K562 (cell line): Measurements from ENCODE around the gene PCSK6. TPM values are rescaled to one million over a fixed set of nuclear protein-coding genes. Genes with fewer than 3 reads are reported as not detected.

Experiments used
- ATAC-seq: fragments of 200-7000 bp; cut with Tn5 transposase; 3 replicates; pipeline ENCODE4 v1.9.1; 2020; ENCODE audit warnings: moderate library complexity
- BruUV-seq: library from RNA; stranded (reverse); fragments of 400-500 nt; replicated peaks from 2 replicates; lab custom pipeline; 2021; lab: Mats Ljungman, UMichigan
- CTCF ChIA-PET: fragments of 300-600 bp; formaldehyde crosslinking; extraction: SDS; loops from one replicate; lab custom pipeline; 2021; ENCODE audit warnings: low intra/inter-chr PET ratio; lab: Yijun Ruan, JAX
- POLR2A ChIA-PET: fragments of 300-600, 350-650 bp; sonication (Branson Sonifier 250); formaldehyde crosslinking; extraction: SDS; loops from one replicate; lab custom pipeline; 2021; ENCODE audit warnings: antibody characterized with exemption, inconsistent platforms; lab: Yijun Ruan, JAX
- DNase-seq, 4 experiments: peaks; one replicate each; pipeline versions ENCODE4 v3.0.0 to v3.0.0-alpha.2; 2011 to 2018; ENCODE audit warnings: low spot score in 3 of 4, mixed read lengths in 3 of 4; ENCODE audit errors: extremely low read depth in 1 of 4
- FAIRE-seq: peaks from 2 replicates; lab custom pipeline; 2011; peaks lifted over from hg19 to GRCh38; lab: Jason Lieb, UNC
- H2AFZ ChIP-seq: 2 replicates; pipeline ENCODE4 v1.6.0; 2011; ENCODE audit warnings: low read depth, low read length, control low read depth, inconsistent platforms
- H3K27ac ChIP-seq: fragments of 200-600 bp; 3 replicates; pipeline ENCODE4 v1.8.0; 2011; ENCODE audit warnings: low read depth, mild to moderate bottlenecking, control low read depth, inconsistent platforms, low read length, moderate library complexity, mixed read lengths; ENCODE audit errors: extremely low read depth
- H3K27me3 ChIP-seq, 2 experiments: fragments of 300-600 bp in 1 of 2; 2 replicates in 1 of 2; 3 replicates in 1 of 2; pipeline versions ENCODE4 v1.6.0 to v1.8.0; 2011; ENCODE audit warnings: inconsistent platforms in 2 of 2, low read length in 2 of 2, mild to moderate bottlenecking in 1 of 2, mixed read lengths in 1 of 2, moderate library complexity in 1 of 2; ENCODE audit not compliant: control insufficient read depth in 2 of 2, insufficient read depth in 2 of 2
- H3K36me3 ChIP-seq: fragments of 300-600 bp; 3 replicates; pipeline ENCODE4 v1.8.0; 2011; ENCODE audit warnings: mild to moderate bottlenecking, low read length, inconsistent platforms; ENCODE audit not compliant: control insufficient read depth, insufficient read depth
- H3K4me1 ChIP-seq, 2 experiments: fragments of 200-600 bp in 1 of 2; replicated peaks in 1 of 2; 2 replicates in 1 of 2; 3 replicates in 1 of 2; pipeline versions ENCODE4 v1.5.1 to v1.8.0; 2011; ENCODE audit warnings: inconsistent platforms in 2 of 2, low read length in 2 of 2, mild to moderate bottlenecking in 1 of 2, mixed read lengths in 1 of 2, moderate library complexity in 1 of 2; ENCODE audit not compliant: control insufficient read depth in 2 of 2, insufficient read depth in 2 of 2
- H3K4me2 ChIP-seq: 2 replicates; pipeline ENCODE4 v1.6.1; 2011; ENCODE audit warnings: low read length, control low read depth, inconsistent platforms, mixed read lengths; ENCODE audit not compliant: insufficient read depth
- H3K4me3 ChIP-seq: fragments of 200-600 bp; sonication (generic), shearing (Covaris generic); 2 replicates; pipeline ENCODE4 v1.5.1; 2016; ENCODE audit warnings: control low read depth, inconsistent platforms
- H3K79me2 ChIP-seq: fragments of 200-600 bp; 3 replicates; pipeline ENCODE4 v1.8.0; 2011; ENCODE audit warnings: low read length, inconsistent platforms; ENCODE audit not compliant: control insufficient read depth, insufficient read depth
- H3K9ac ChIP-seq, 2 experiments: 2 replicates each; pipeline versions ENCODE4 v1.6.0 to v1.6.1; 2011; ENCODE audit warnings: low read depth in 2 of 2, low read length in 2 of 2, control low read depth in 1 of 2, inconsistent platforms in 1 of 2, mild to moderate bottlenecking in 1 of 2, mixed read lengths in 1 of 2; ENCODE audit not compliant: insufficient read depth in 1 of 2
- H3K9me1 ChIP-seq: one replicate; pipeline ENCODE4 v1.6.0; 2011; ENCODE audit warnings: inconsistent platforms, mild to moderate bottlenecking, low read length, moderate library complexity; ENCODE audit not compliant: control insufficient read depth, insufficient read depth
- H3K9me3 ChIP-seq: replicated peaks from 2 replicates; pipeline ENCODE4 v1.5.1; 2011; ENCODE audit warnings: low read depth, low read length, inconsistent platforms; ENCODE audit not compliant: control insufficient read depth, insufficient read depth
- H4K20me1 ChIP-seq: replicated peaks from 2 replicates; pipeline ENCODE4 v1.6.1; 2011; ENCODE audit warnings: low read length, inconsistent platforms, mixed read lengths; ENCODE audit not compliant: control insufficient read depth, insufficient read depth
- BCLAF1 ChIP-seq, 2 experiments: fragments of 450-650 bp in 1 of 2; IDR thresholded peaks; 2 replicates each; pipeline ENCODE4 v1.6.1; 2011 to 2017; ENCODE audit warnings: low read depth in 2 of 2, antibody characterized with exemption in 1 of 2, borderline replicate concordance in 1 of 2, low read length in 1 of 2, mild to moderate bottlenecking in 1 of 2, mixed read lengths in 1 of 2; ENCODE audit not compliant: control insufficient read depth in 1 of 2
- ETV5 ChIP-seq: sonication (generic); formaldehyde crosslinking; IDR thresholded peaks from 2 replicates; pipeline ENCODE4 v1.4.0; 2020; ENCODE audit warnings: low read depth, mild to moderate bottlenecking, missing genetic modification reagents
- RBM22 ChIP-seq: fragments of 200-400 bp; formaldehyde crosslinking; IDR thresholded peaks from 2 replicates; pipeline ENCODE4 v1.6.1; 2018; ENCODE audit warnings: low read length, low read depth; ENCODE audit not compliant: poor library complexity, severe bottlenecking
- RERE ChIP-seq: sonication (generic); formaldehyde crosslinking; IDR thresholded peaks from 2 replicates; pipeline ENCODE4 v1.8.0; 2023; ENCODE audit warnings: missing genetic modification reagents, mild to moderate bottlenecking, borderline replicate concordance
- U2AF1 ChIP-seq: fragments of 200-400 bp; formaldehyde crosslinking; optimal IDR thresholded peaks from 2 replicates; pipeline ENCODE3; 2017; ENCODE audit warnings: mild to moderate bottlenecking, low read depth, low read length, moderate library complexity
- UBTF ChIP-seq, 2 experiments: IDR thresholded peaks; 2 replicates each; pipeline ENCODE4 v1.6.1; 2012; ENCODE audit warnings: improper control_type of control experiment in 2 of 2, low read depth in 2 of 2, low read length in 2 of 2, borderline replicate concordance in 1 of 2
- ZNF644 ChIP-seq: fragments of 200-800 bp; sonication (Bioruptor generic); IDR thresholded peaks from 2 replicates; pipeline ENCODE4 v1.6.1; 2016; ENCODE audit warnings: low read depth, missing genetic modification characterization, missing compliant biosample characterization
- ZNF766 ChIP-seq: fragments of 200-800 bp; sonication (Bioruptor generic); conservative IDR thresholded peaks from 2 replicates; pipeline ENCODE4 v1.6.1; 2016; ENCODE audit warnings: missing genetic modification characterization, missing compliant biosample characterization
- WGBS: fragments of 100-300 bp; shearing (Covaris generic); methylation state at CpG from one replicate; pipeline ENCODE4 v1.1.6; 2016; ENCODE audit warnings: low coverage, mixed read lengths; ENCODE audit not compliant: insufficient coverage; ENCODE audit errors: missing lambda C conversion rate; 5-methylcytosine and 5-hydroxymethylcytosine counted together
- in situ Hi-C: fragments of 300-500 bp; cut with MboI; formaldehyde crosslinking; loops from 4 replicates; pipeline ENCODE4 v1.15.0; 2018; ENCODE audit warnings: inconsistent platforms, mixed read lengths
- intact Hi-C: fragments of 100-400 bp; cut with micrococcal nuclease; formaldehyde crosslinking; loops from 2 replicates; pipeline ENCODE4 v1.14.2; 2022
- polyA plus RNA-seq, 8 experiments: library from polyadenylated mRNA; depleted of rRNA in 4 of 8; stranded (reverse) in 5 of 8; unstranded in 3 of 8; fragments of >200 nt; fragmentation: Nextera tagmentation in 2 of 8; fragmentation: Illumina TruSeq in 1 of 8; extraction: Ambion mirVana in 2 of 8; extraction: Trizol in 1 of 8; gene quantifications; 2 replicates each; pipeline versions ENCODE4 v1.2.1 to v1.2.3, GENCODE V29; 2011 to 2014; ENCODE audit warnings: inconsistent platforms in 1 of 8, missing spikeins in 1 of 8
- total RNA-seq, 7 experiments: library from RNA; depleted of rRNA in 6 of 7; stranded (reverse); fragments of >200 nt in 6 of 7; fragmentation: Illumina TruSeq in 2 of 7; extraction: Trizol in 2 of 7; gene quantifications; 2 replicates each; pipeline versions ENCODE4 v1.2.1 to v1.2.3, GENCODE V29; 2011 to 2021; ENCODE audit warnings: low replicate concordance in 1 of 7

Gene PCSK6
- total and polyA plus RNA-seq, 9 of the 15 experiments (the other 6 are each of a cell fraction or from before 2014, with no cell fraction given), result 2.2 to 32.6 (median 14.5) TPM

GRCh38 chr15:101490408-101490891 lies 943 bp upstream of the PCSK6 start:
- ATAC-seq (no peak), FAIRE-seq (peak; percentile 23), DNase-seq (no peak)
- no peak overlapping the region for H2AFZ ChIP-seq
- H3K4me3 ChIP-seq, result no peak overlapping the region
- peaks cover 2 to 18% of the 10 kb centered on the region in 2 experiments; a peak in 4 of 5 replicates for H3K4me1 ChIP-seq
- intact Hi-C loops, result no loop called here
- peaks cover 0 to 4% of the 10 kb centered on the region in 2 experiments; a peak in 2 of 5 replicates for H3K27me3 ChIP-seq
- no peaks in the 10 kb centered on the region for H4K20me1 ChIP-seq
- H3K9me1 ChIP-seq, result no peaks in the 10 kb centered on the region
- H3K9ac ChIP-seq, result no peak overlapping the region
- H3K36me3 ChIP-seq, result peaks cover 16% of the 10 kb centered on the region; the same call in 2 of the 3 replicates
- no peak overlapping the region for H3K4me2 ChIP-seq
- peaks cover 24% of the 10 kb centered on the region for H3K79me2 ChIP-seq
- POLR2A ChIA-PET, result no interaction called here
- no peak overlapping the region for H3K27ac ChIP-seq
- in situ Hi-C loops, result loop anchor here (10.0 kb wide), 1 partner anchor 186 kb away; no protein-coding TSS in a partner anchor
- BruUV-seq, result no TSS peak
- H3K9me3 ChIP-seq, result 0 out of 2 replicates have a peak, but pooled peaks cover 2% of the 10 kb centered on the region
- CTCF ChIA-PET, result no interaction called here
- WGBS, result 70% methylated on average over 13 of the region's 15 CpGs
- TF ChIP-seq BCLAF1 (IDR thresholded peaks at IDR 0.05; ENCODE audit: borderline replicate concordance in 1 of 2, control insufficient read depth in 1 of 2, low read depth in 2 of 2, low read length in 1 of 2), result no peak
- no peak for TF ChIP-seq ZNF644
- TF ChIP-seq UBTF (IDR thresholded peaks at IDR 0.05; ENCODE audit: borderline replicate concordance in 1 of 2, low read depth in 2 of 2, low read length in 2 of 2), result no peak
- no peak for TF ChIP-seq RBM22
- no peak for TF ChIP-seq RERE (CRISPR knock-in tag)
- TF ChIP-seq ETV5, result no peak
- no peak for TF ChIP-seq ZNF766
- no peak for TF ChIP-seq U2AF1
